Measurements from ENCODE around the gene ELOVL3.

The ELOVL3 gene

DNA sequence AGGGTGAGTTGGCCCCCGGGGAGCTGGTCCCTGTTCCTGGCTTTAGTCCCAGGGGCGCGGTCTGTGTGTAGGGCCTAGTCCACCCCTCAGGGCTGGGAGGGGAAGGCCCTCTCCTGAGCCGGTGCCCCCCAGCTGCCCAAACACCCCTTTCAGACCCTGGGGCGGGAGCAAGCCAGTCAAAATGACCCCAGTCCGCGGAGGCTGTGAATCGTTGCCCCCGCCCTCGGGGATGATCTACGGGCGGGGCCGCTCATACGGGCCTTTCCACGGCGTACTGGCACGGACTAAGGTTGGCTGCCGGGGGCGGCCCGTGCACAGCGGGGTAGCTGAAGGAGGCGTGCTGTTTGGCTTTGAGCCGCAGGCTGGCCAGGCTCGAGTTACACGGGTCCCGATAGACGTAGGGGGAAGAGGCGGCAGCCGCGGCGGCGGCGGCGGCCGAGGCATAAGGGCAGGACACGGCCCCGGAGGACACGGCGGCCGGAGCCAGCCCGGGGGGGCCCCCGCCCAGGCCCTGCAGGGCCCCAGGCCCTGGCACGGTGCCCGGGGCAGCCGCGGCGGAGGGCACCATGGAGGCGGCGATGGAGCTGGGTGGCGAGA lies 4.3 kb downstream of the ELOVL3 start:
- no peak for TF ChIP-seq POLR2A (IDR thresholded peaks at IDR 0.05; ENCODE audit: low read depth, low read length)
- no peak for TF ChIP-seq POLR2AphosphoS5 (IDR thresholded peaks at IDR 0.05; ENCODE audit: low read depth, low read length)
- no peak for TF ChIP-seq TAF1 (IDR thresholded peaks at IDR 0.05; ENCODE audit: borderline replicate concordance, low read depth, low read length)
- no peak for FAIRE-seq
- no peak for DNase-seq (ENCODE audit: insufficient read length)

DNA sequence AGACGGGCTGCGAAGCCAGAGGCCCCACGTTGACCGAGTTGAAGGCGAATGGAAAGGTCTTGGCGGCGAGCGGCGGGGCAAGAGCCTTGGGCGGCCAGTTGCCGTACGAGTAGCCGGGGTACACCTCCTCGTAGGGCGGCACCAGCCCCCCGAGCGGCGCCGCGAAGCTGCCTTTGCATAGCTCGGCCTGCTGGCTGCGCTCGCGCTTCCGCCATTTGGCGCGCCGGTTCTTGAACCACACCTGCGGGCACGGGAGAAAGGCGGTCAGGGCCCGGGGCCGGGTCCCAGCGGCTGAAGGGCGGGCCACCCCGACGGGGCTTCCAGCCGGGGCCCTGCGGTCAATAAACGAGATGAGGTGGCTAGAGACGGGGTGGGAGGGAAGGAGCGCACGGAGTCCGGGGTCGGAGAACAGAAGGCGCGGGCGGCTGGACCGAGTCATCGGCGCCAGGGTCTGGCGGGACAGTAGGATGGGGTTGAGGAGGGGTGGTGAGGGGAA lies 4.8 kb downstream of the ELOVL3 start:
- no peak for TF ChIP-seq TAF1 (IDR thresholded peaks at IDR 0.05; ENCODE audit: borderline replicate concordance, low read depth, low read length)
- TF ChIP-seq POLR2AphosphoS5 (IDR thresholded peaks at IDR 0.05; ENCODE audit: low read depth, low read length) = no peak
- no peak for TF ChIP-seq POLR2A (IDR thresholded peaks at IDR 0.05; ENCODE audit: low read depth, low read length)
- peak; percentile 38 for FAIRE-seq
- peak; percentile 61 for DNase-seq (ENCODE audit: insufficient read length)

DNA sequence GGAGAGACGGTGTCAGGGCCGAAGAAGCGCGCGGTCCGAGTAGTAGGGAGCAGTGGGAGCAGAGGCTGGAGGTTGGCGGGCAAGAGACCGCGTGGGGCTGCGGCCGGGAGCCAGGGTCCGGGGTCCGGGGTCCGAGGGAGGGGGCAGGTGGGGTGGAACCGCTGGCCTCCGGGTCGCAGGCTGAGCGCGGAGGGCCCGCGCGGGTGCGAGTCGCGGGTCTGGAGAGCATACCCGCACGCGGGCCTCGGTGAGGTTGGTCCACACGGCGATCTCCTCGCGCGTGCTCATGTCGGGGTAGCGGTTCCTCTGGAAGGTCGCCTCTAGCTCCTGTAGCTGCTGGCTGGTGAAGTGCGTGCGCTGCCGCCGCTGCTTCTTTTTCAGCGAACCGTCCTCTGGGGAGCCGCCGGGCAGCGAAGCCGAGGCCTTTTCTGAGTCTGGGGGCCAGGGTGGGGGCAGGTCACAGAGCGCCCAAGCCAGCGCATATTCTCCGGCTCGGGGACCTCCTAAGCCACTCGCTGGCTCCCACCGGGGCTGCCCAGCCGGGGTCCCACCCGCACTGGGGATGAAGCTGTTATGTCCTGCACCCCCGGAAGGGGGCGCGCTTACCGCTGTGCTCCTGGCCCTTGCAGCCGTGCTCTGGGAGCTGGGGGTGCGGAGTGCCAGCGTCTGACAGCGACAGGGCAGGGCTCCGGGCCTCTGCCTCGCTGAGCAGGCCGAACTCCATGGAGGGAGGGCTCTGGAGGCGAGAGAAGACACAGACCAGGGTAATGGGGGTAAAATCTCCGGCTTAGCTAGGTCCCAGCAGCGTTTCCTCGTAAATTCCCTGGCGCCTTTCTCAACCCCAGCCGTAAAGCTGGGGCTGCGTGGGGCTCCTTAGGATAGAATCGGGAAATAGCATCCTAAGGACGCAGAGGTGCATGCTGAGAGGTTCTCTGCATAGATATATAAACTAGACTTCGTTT lies 5.5 kb downstream of the ELOVL3 start:
- FAIRE-seq (peak; percentile 42), DNase-seq (ENCODE audit: insufficient read length) (peak; percentile 82)
- TF ChIP-seq POLR2AphosphoS5 (IDR thresholded peaks at IDR 0.05; ENCODE audit: low read depth, low read length) (no peak), TAF1 (IDR thresholded peaks at IDR 0.05; ENCODE audit: borderline replicate concordance, low read depth, low read length) (no peak), POLR2A (IDR thresholded peaks at IDR 0.05; ENCODE audit: low read depth, low read length) (no peak)

DNA sequence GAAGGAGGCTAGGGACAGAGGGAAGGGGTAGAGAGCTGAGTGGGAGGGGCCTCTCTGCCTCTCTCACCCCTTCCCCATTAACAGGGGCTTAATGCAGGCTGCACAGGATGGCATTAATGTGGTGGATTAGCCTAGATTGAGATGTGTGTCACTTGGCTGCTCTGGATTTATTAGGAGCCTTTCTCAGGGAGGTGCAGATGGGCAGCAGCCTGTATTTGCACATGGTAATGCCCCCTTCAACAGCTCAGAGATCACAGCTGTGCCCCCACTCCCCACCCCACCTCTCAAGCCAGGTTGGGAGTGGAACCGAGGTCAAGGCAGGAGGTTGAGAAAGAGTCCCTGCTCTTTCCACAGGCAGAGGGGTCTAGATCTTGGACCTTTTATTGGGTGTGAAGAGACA lies 7.9 kb downstream of the ELOVL3 start:
- FAIRE-seq (no peak), DNase-seq (ENCODE audit: insufficient read length) (no peak)
- no peak for TF ChIP-seq POLR2A (IDR thresholded peaks at IDR 0.05; ENCODE audit: low read depth, low read length)
- no peak for TF ChIP-seq POLR2AphosphoS5 (IDR thresholded peaks at IDR 0.05; ENCODE audit: low read depth, low read length)
- TF ChIP-seq TAF1 (IDR thresholded peaks at IDR 0.05; ENCODE audit: borderline replicate concordance, low read depth, low read length) = no peak

DNA sequence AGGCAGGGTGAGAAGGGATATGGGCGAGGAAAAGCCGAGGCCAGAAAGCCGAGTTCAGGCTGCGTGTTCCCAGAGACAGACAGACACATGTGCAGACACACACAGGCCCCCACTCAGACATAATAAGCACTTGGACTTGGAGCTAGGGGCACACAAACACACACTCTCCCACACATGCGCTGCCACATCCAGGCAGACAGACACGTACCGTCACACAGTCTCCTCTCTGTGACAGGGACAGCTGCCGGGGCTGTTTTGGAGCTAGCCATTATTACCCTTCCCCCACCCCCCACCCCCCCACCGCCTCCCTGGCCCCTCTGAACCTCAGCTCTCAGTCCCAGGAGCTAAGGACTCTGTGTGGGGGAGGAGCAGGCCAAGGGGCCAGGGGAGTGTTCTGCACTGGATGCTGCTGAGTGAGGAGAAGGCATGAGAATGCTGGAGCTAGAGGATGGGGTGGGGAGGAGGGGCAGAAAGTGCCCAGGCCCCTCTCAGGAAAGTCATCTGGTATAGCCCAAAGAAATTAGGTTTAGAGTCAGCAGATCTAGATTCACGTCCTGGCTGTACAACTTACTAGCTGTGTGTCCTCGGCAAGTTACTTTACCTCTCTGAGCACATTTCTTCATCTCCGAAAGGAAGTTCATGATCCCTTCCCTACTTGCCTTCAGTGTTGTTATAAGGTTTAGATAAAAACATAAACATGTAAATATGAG lies 8.9 kb downstream of the ELOVL3 start:
- FAIRE-seq = no peak
- no peak for TF ChIP-seq POLR2A (IDR thresholded peaks at IDR 0.05; ENCODE audit: low read depth, low read length)
- TF ChIP-seq POLR2AphosphoS5 (IDR thresholded peaks at IDR 0.05; ENCODE audit: low read depth, low read length) = no peak
- no peak for TF ChIP-seq TAF1 (IDR thresholded peaks at IDR 0.05; ENCODE audit: borderline replicate concordance, low read depth, low read length)
- DNase-seq (ENCODE audit: insufficient read length) = no peak

DNA sequence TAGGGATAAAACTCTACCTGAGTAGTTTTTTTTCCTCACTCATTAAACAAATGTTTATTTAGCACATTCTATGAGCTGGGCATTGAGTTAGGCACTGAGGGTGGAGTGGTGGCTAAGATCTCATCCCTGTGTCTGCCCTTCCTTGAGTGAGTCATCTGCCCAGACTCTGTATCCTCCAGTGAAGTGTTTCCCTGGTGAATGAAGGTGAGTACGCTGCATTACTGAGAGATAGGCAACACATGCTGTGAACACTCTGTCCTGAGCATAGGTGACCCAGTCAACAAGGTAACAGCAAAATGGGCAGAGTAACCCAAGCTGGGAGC lies 9.5 kb downstream of the ELOVL3 start:
- TF ChIP-seq POLR2AphosphoS5 (IDR thresholded peaks at IDR 0.05; ENCODE audit: low read depth, low read length) (no peak), TAF1 (IDR thresholded peaks at IDR 0.05; ENCODE audit: borderline replicate concordance, low read depth, low read length) (no peak), POLR2A (IDR thresholded peaks at IDR 0.05; ENCODE audit: low read depth, low read length) (no peak)
- FAIRE-seq (no peak), DNase-seq (ENCODE audit: insufficient read length) (no peak)

DNA sequence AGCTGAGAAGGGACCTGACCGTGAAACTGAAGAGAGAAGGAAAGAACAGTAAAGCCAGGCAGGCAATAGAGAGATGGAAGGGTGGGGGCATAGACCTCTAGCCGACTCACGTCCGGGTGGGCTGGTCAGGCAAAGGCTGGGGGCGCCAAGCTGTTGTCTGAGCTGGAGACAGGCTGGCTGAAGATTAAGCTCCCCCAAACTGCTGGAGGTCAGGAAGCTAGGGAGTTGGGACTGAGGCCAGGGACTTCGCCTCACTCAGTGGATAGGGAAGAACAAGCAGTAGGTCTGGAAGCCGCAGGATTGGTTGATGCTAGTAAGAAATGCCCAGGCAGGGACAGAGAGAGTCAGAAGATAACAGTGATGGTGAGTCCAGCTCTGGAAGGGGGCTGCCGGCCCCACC lies 9.9 kb downstream of the ELOVL3 start:
- FAIRE-seq = no peak
- no peak for TF ChIP-seq POLR2A (IDR thresholded peaks at IDR 0.05; ENCODE audit: low read depth, low read length)
- TF ChIP-seq POLR2AphosphoS5 (IDR thresholded peaks at IDR 0.05; ENCODE audit: low read depth, low read length) = no peak
- TF ChIP-seq TAF1 (IDR thresholded peaks at IDR 0.05; ENCODE audit: borderline replicate concordance, low read depth, low read length) = no peak
- no peak for DNase-seq (ENCODE audit: insufficient read length)

DNA sequence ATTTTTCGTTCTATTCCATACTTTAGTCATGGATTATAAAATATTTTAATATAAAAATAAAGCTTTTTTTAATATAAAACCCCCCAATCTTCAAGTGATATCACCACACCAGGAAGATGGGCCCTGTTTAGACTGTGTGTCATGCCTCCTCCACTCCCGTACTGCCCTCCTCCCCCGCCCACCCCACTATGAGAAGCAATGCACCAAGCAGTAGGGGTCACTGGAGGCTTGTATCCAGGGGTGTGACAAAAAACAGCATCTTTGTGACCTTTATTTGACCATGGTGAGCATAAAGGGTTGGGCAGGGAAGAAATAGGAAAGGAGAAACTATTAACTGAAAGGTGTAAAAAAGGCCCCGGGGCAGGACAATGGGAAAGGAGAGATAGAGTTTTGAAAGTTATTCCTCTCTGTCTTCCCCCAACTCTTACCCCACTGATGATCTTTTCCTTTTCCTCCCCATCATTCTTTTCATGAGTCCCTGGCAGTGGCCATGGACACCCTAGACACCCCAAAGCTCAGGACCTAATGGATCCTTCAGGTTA lies 11.7 kb downstream of the ELOVL3 start:
- TF ChIP-seq POLR2AphosphoS5 (IDR thresholded peaks at IDR 0.05; ENCODE audit: low read depth, low read length) = no peak
- TF ChIP-seq POLR2A (IDR thresholded peaks at IDR 0.05; ENCODE audit: low read depth, low read length) = no peak
- TF ChIP-seq TAF1 (IDR thresholded peaks at IDR 0.05; ENCODE audit: borderline replicate concordance, low read depth, low read length) = no peak
- DNase-seq (ENCODE audit: insufficient read length) = no peak
- no peak for FAIRE-seq

DNA sequence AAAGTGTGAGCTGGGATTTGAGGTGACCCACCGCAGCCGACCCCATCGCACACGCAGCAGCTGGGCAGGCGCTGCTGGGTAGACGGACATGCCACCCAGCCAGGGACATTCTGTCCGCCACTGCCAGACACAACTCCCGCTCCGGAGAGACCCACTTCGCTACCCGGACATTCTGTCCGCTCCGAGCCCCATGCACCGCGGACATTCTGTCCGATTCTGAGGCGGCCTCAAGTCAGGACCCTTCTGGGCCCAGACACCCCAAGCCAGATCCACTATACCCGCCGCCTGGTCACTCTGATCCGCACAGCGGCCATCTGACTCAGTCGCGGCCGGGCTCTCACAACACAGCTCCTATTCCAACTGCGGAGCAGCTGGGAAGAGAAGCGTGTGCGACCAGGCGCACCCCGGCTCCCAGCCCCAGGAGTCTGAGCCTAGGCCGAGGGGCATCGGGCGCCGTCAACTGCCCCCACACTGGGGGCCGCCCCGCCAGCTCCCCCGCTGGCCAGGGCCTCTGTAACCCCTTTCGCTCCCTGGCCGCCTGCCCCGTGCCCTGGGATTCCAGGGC lies 14.4 kb downstream of the ELOVL3 start:
- no peak for TF ChIP-seq POLR2A (IDR thresholded peaks at IDR 0.05; ENCODE audit: low read depth, low read length)
- TF ChIP-seq POLR2AphosphoS5 (IDR thresholded peaks at IDR 0.05; ENCODE audit: low read depth, low read length) = no peak
- no peak for FAIRE-seq
- no peak for DNase-seq (ENCODE audit: insufficient read length)

DNA sequence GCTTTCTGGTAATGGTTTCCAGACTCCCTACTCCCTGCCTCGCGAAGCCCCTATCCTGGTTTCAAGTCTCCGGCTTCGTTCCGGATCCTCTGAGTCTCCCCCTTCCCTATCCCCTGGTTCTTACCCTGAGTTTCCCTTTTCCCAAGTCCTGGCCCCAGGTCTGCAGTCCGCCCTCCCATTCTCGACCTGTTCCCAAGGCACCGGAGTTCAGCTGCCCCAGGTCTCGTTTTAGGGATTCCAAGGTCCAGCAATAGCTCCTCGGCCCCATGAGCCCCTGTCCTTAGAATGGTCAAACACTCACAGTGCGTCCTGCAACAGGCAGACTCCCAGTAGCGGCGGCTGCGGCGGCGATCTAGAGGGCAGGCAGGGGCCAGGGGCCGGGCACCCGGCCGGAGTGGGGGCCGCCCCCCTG lies 14.9 kb downstream of the ELOVL3 start:
- no peak for TF ChIP-seq POLR2A (IDR thresholded peaks at IDR 0.05; ENCODE audit: low read depth, low read length)
- TF ChIP-seq POLR2AphosphoS5 (IDR thresholded peaks at IDR 0.05; ENCODE audit: low read depth, low read length) = no peak
- TF ChIP-seq TAF1 (IDR thresholded peaks at IDR 0.05; ENCODE audit: borderline replicate concordance, low read depth, low read length) = no peak

More for the DNA sequence above, 14.9 kb downstream of the ELOVL3 start:
- DNase-seq (ENCODE audit: insufficient read length) = no peak
- no peak for FAIRE-seq

All from GM12892 (cell line).